Caco-2 (cell line): Measurements from ENCODE around the gene ZBTB16. TPM values are rescaled to one million over a fixed set of nuclear protein-coding genes. Genes with fewer than 3 reads are reported as not detected.

Experiments used
- BruUV-seq: library from RNA; stranded (reverse); fragments of 400-500 nt; replicated peaks from 2 replicates; lab custom pipeline; 2021; lab: Mats Ljungman, UMichigan
- CTCF ChIA-PET: fragments of 300-600 bp; sonication (Branson Sonifier 250); formaldehyde crosslinking; loops from one replicate; lab custom pipeline; 2022; ENCODE audit warnings: antibody characterized with exemption; lab: Charles Lee
- POLR2A ChIA-PET: fragments of 300-600 bp; sonication (Branson Sonifier 250); formaldehyde crosslinking; loops from one replicate; lab custom pipeline; 2022; ENCODE audit warnings: antibody characterized with exemption; lab: Charles Lee
- DNase-seq, 2 experiments: peaks; one replicate each; pipeline versions ENCODE4 v3.0.0 to v3.0.0-alpha.2; 2020 to 2022
- H3K27me3 ChIP-seq: replicated peaks from 2 replicates; pipeline ENCODE4 v1.6.0; 2011; ENCODE audit warnings: low read length; ENCODE audit not compliant: control insufficient read depth, insufficient read depth
- H3K36me3 ChIP-seq: 2 replicates; pipeline ENCODE4 v1.5.1; 2011; ENCODE audit warnings: low read length; ENCODE audit not compliant: control insufficient read depth, insufficient read depth
- H3K4me1 ChIP-seq: fragments of 250-450 bp; sonication (Bioruptor Pico); 2 replicates; pipeline ENCODE4 v1.5.1; 2020; ENCODE audit warnings: mild to moderate bottlenecking
- H3K4me3 ChIP-seq: 2 replicates; pipeline ENCODE4 v1.5.1; 2011; ENCODE audit warnings: low read depth, mild to moderate bottlenecking, control low read depth, low read length
- H3K9me3 ChIP-seq: fragments of 250-450 bp; sonication (Bioruptor Pico); 2 replicates; pipeline ENCODE4 v1.5.1; 2020; ENCODE audit warnings: mild to moderate bottlenecking, moderate library complexity
- H3K27ac Mint-ChIP-seq: one replicate; pipeline ENCODE4 v1.8.0; 2022; ENCODE audit warnings: mixed read lengths; ENCODE audit not compliant: unreplicated experiment
- H3K27me3 Mint-ChIP-seq: one replicate; pipeline ENCODE4 v1.8.0; 2022; ENCODE audit warnings: mixed read lengths; ENCODE audit not compliant: insufficient read depth, unreplicated experiment
- H3K36me3 Mint-ChIP-seq: one replicate; pipeline ENCODE4 v1.8.0; 2022; ENCODE audit warnings: mild to moderate bottlenecking, mixed read lengths; ENCODE audit not compliant: insufficient read depth, unreplicated experiment
- H3K4me1 Mint-ChIP-seq: one replicate; pipeline ENCODE4 v1.8.0; 2022; ENCODE audit warnings: low read depth, mixed read lengths; ENCODE audit not compliant: unreplicated experiment
- H3K4me3 Mint-ChIP-seq: one replicate; pipeline ENCODE4 v1.8.0; 2022; ENCODE audit warnings: mild to moderate bottlenecking, moderate library complexity, mixed read lengths; ENCODE audit not compliant: unreplicated experiment
- H3K9me3 Mint-ChIP-seq: one replicate; pipeline ENCODE4 v1.8.0; 2022; ENCODE audit warnings: mixed read lengths; ENCODE audit not compliant: unreplicated experiment
- CTCF ChIP-seq, 2 experiments: fragments of 200-600 bp in 1 of 2; IDR thresholded peaks; 1 replicate in 1 of 2; 2 replicates in 1 of 2; pipeline versions ENCODE4 v1.5.1 to v1.8.0; 2011 to 2022; ENCODE audit warnings: antibody characterized with exemption in 1 of 2, control low read depth in 1 of 2, inconsistent platforms in 1 of 2, low read depth in 1 of 2, low read length in 1 of 2, mild to moderate bottlenecking in 1 of 2, moderate library complexity in 1 of 2; ENCODE audit not compliant: insufficient read depth in 1 of 2, severe bottlenecking in 1 of 2, unreplicated experiment in 1 of 2
- intact Hi-C: fragments of 100-400 bp; cut with micrococcal nuclease; formaldehyde crosslinking; loops from one replicate; pipeline ENCODE4 v1.10.0; 2022; ENCODE audit not compliant: unreplicated experiment
- total RNA-seq: library from RNA; stranded (reverse); gene quantifications from 2 replicates; pipeline ENCODE4 v1.2.3, GENCODE V29; 2022

ZBTB16 gene
- total RNA-seq, 1 experiment from 2014 or later = 12.7 TPM

GRCh38 chr11:114094516-114094915, 35.0 kb downstream of the ZBTB16 start:
- H3K4me1 Mint-ChIP-seq = peaks cover 37% of the 10 kb centered on the region

GRCh38 chr11:114095899-114096298, 36.4 kb downstream of the ZBTB16 start:
- POLR2A ChIA-PET = no interaction called here
- Histone ChIP-seq H3K27me3 (no peaks in the 10 kb centered on the region), H3K36me3 (no peaks in the 10 kb centered on the region), H3K9me3 (no peaks in the 10 kb centered on the region), H3K4me1 (peaks cover 30% of the 10 kb centered on the region), H3K4me3 (no peak overlapping the region)
- no peak overlapping the region for H3K27ac Mint-ChIP-seq
- DNase-seq = no peak
- H3K36me3 Mint-ChIP-seq = no peaks in the 10 kb centered on the region
- BruUV-seq = no TSS peak
- TF ChIP-seq CTCF (IDR thresholded peaks at IDR 0.05; ENCODE audit: insufficient read depth in 1 of 2, low read depth in 1 of 2, low read length in 1 of 2, severe bottlenecking in 1 of 2, unreplicated experiment in 1 of 2) = no peak
- intact Hi-C loops = no loop called here
- H3K9me3 Mint-ChIP-seq = no peaks in the 10 kb centered on the region
- H3K27me3 Mint-ChIP-seq = no peaks in the 10 kb centered on the region
- H3K4me1 Mint-ChIP-seq = peaks cover 49% of the 10 kb centered on the region
- CTCF ChIA-PET = no interaction called here
- no peak overlapping the region for H3K4me3 Mint-ChIP-seq

More at GRCh38 chr11:114094516-114094915, 35.0 kb downstream of the ZBTB16 start:
- H3K4me3 Mint-ChIP-seq = no peak overlapping the region
- no peak for DNase-seq
- Histone ChIP-seq H3K36me3 (no peaks in the 10 kb centered on the region), H3K27me3 (no peaks in the 10 kb centered on the region), H3K4me1 (peaks cover 24% of the 10 kb centered on the region), H3K9me3 (no peaks in the 10 kb centered on the region), H3K4me3 (no peak overlapping the region)
- H3K9me3 Mint-ChIP-seq = no peaks in the 10 kb centered on the region
- H3K36me3 Mint-ChIP-seq = no peaks in the 10 kb centered on the region
- ChIA-PET POLR2A (no interaction called here), CTCF (no interaction called here)
- H3K27ac Mint-ChIP-seq = no peak overlapping the region
- TF ChIP-seq CTCF (IDR thresholded peaks at IDR 0.05; ENCODE audit: insufficient read depth in 1 of 2, low read depth in 1 of 2, low read length in 1 of 2, severe bottlenecking in 1 of 2, unreplicated experiment in 1 of 2) = no peak
- BruUV-seq = no TSS peak
- intact Hi-C loops = no loop called here
- no peaks in the 10 kb centered on the region for H3K27me3 Mint-ChIP-seq

GRCh38 chr11:114097832-114098231, 38.3 kb downstream of the ZBTB16 start:
- H3K9me3 ChIP-seq = no peaks in the 10 kb centered on the region
- Mint-ChIP-seq H3K27ac (no peak overlapping the region), H3K4me1 (peaks cover 44% of the 10 kb centered on the region), H3K27me3 (no peaks in the 10 kb centered on the region), H3K36me3 (no peaks in the 10 kb centered on the region), H3K9me3 (no peaks in the 10 kb centered on the region), H3K4me3 (no peak overlapping the region)
- no TSS peak for BruUV-seq
- no peak for DNase-seq
- H3K4me3 ChIP-seq = no peak overlapping the region
- intact Hi-C loops = no loop called here
- no peaks in the 10 kb centered on the region for H3K36me3 ChIP-seq
- TF ChIP-seq CTCF (IDR thresholded peaks at IDR 0.05; ENCODE audit: insufficient read depth in 1 of 2, low read depth in 1 of 2, low read length in 1 of 2, severe bottlenecking in 1 of 2, unreplicated experiment in 1 of 2) = no peak
- H3K4me1 ChIP-seq = peaks cover 19% of the 10 kb centered on the region
- H3K27me3 ChIP-seq = no peaks in the 10 kb centered on the region
- CTCF ChIA-PET = interaction anchor here (2.5 kb wide), 1 partner anchor 19 kb away, joined by 16 read pairs; no protein-coding TSS in a partner anchor
- POLR2A ChIA-PET = no interaction called here
